Measurements from ENCODE around the gene L3MBTL3. TPM values are rescaled to one million over a fixed set of nuclear protein-coding genes. Genes with fewer than 3 reads are reported as not detected.

The L3MBTL3 gene
- total RNA-seq, 1 donor from 2014 or later, result 3.2 TPM

- no peaks in the 10 kb centered on the region for H3K4me1 ChIP-seq
- no peak for TF ChIP-seq CTCF (IDR thresholded peaks at IDR 0.05; ENCODE audit: borderline replicate concordance)
- intact Hi-C loops (cut with micrococcal nuclease), result no loop called here
- no peaks in the 10 kb centered on the region for H3K9me3 ChIP-seq (replicated peaks)
- no peak overlapping the region for H3K27ac ChIP-seq (replicated peaks)
- DNase-seq, result no peak
- peaks cover 6% of the 10 kb centered on the region for H3K36me3 ChIP-seq
- no peak overlapping the region for H3K4me3 ChIP-seq
- H3K27me3 ChIP-seq (ENCODE audit: low read depth), result no peaks in the 10 kb centered on the region
Observed at GRCh38 chr6:130070792-130071191, 52.4 kb downstream of the L3MBTL3 start.

GRCh38 chr6:130075879-130076460, 57.6 kb downstream of the L3MBTL3 start:
- Histone ChIP-seq H3K9me3 (replicated peaks) (no peaks in the 10 kb centered on the region), H3K4me3 (no peak overlapping the region), H3K27me3 (ENCODE audit: low read depth) (no peaks in the 10 kb centered on the region), H3K36me3 (peaks cover 4% of the 10 kb centered on the region), H3K4me1 (no peaks in the 10 kb centered on the region), H3K27ac (replicated peaks) (no peak overlapping the region)
- TF ChIP-seq CTCF (IDR thresholded peaks at IDR 0.05; ENCODE audit: borderline replicate concordance), result no peak
- intact Hi-C loops (cut with micrococcal nuclease), result no loop called here
- no peak for DNase-seq

GRCh38 chr6:130076512-130076911, 58.1 kb downstream of the L3MBTL3 start:
- Histone ChIP-seq H3K4me1 (no peaks in the 10 kb centered on the region), H3K4me3 (no peak overlapping the region), H3K9me3 (replicated peaks) (no peaks in the 10 kb centered on the region), H3K36me3 (peaks cover 4% of the 10 kb centered on the region), H3K27ac (replicated peaks) (no peak overlapping the region), H3K27me3 (ENCODE audit: low read depth) (no peaks in the 10 kb centered on the region)
- TF ChIP-seq CTCF (IDR thresholded peaks at IDR 0.05; ENCODE audit: borderline replicate concordance), result no peak
- intact Hi-C loops (cut with micrococcal nuclease), result no loop called here
- no peak for DNase-seq

- Histone ChIP-seq H3K27me3 (ENCODE audit: low read depth) (no peaks in the 10 kb centered on the region), H3K4me3 (no peak overlapping the region), H3K27ac (replicated peaks) (no peak overlapping the region), H3K4me1 (no peaks in the 10 kb centered on the region), H3K9me3 (replicated peaks) (no peaks in the 10 kb centered on the region), H3K36me3 (peaks cover 10% of the 10 kb centered on the region)
- DNase-seq, result no peak
- intact Hi-C loops (cut with micrococcal nuclease), result no loop called here
- TF ChIP-seq CTCF (IDR thresholded peaks at IDR 0.05; ENCODE audit: borderline replicate concordance), result no peak
Observed at GRCh38 chr6:130090796-130091195, 72.4 kb downstream of the L3MBTL3 start.

GRCh38 chr6:130093546-130093945, 75.2 kb downstream of the L3MBTL3 start:
- Histone ChIP-seq H3K27me3 (ENCODE audit: low read depth) (no peaks in the 10 kb centered on the region), H3K9me3 (replicated peaks) (no peaks in the 10 kb centered on the region), H3K27ac (replicated peaks) (no peak overlapping the region), H3K36me3 (peaks cover 10% of the 10 kb centered on the region), H3K4me3 (no peak overlapping the region), H3K4me1 (no peaks in the 10 kb centered on the region)
- intact Hi-C loops (cut with micrococcal nuclease), result no loop called here
- no peak for TF ChIP-seq CTCF (IDR thresholded peaks at IDR 0.05; ENCODE audit: borderline replicate concordance)
- DNase-seq, result no peak

All from left ventricle myocardium inferior (tissue), 1 donor.